HG03558 (cell line): ENCODE data around the gene CEACAM19.
"Not testable (repeated sequence)": the region's sequence is repeated elsewhere in the genome, so short reads cannot be mapped to it uniquely, and the experiment has no call there.

Source experiments
- ATAC-seq: cut with Tn5 transposase; IDR thresholded peaks from one replicate; pipeline ENCODE4 v1.9.1; 2021; ENCODE audit warnings: moderate number of reproducible peaks; ENCODE audit not compliant: unreplicated experiment; ENCODE audit errors: extremely low read depth

CEACAM19 gene

DNA sequence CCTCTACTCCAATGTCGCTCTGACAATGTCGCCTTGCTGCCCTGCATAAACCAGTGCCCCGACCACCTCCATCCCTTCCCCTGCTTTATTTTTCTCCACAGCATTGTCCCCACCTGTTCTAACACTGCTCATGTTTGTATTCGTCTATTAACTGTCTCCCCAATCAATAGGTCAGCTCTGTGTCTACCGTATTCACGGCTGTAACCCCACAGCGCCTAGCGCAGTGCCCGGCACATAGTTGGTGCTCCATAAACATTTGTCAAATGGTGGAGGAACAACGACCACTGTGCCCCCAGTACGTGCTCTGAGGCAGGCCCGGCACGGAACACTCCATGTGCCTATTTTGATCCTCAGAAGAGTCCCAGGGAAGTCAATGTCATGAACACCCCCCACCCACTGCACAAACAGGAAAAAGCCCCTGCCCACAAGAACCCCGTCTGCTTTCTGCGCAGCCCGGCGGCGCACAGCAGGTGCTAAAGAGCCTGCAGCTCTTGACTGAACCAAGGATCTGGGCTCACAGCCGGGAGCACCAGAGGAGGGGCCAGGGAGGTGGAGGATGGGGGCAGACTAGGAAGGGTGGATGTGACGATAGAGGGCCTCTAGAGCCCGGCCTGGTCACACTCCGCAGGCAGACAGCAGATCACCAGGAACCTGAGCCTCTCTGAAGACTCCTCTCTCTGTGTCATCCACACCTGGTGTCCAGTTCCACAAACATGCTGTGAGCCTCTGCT is 25.8 kb downstream of the CEACAM19 start:
- no peak for ATAC-seq

GRCh38 chr19:44697670-44698034 is 26.4 kb downstream of the CEACAM19 start:
- ATAC-seq: no peak

DNA sequence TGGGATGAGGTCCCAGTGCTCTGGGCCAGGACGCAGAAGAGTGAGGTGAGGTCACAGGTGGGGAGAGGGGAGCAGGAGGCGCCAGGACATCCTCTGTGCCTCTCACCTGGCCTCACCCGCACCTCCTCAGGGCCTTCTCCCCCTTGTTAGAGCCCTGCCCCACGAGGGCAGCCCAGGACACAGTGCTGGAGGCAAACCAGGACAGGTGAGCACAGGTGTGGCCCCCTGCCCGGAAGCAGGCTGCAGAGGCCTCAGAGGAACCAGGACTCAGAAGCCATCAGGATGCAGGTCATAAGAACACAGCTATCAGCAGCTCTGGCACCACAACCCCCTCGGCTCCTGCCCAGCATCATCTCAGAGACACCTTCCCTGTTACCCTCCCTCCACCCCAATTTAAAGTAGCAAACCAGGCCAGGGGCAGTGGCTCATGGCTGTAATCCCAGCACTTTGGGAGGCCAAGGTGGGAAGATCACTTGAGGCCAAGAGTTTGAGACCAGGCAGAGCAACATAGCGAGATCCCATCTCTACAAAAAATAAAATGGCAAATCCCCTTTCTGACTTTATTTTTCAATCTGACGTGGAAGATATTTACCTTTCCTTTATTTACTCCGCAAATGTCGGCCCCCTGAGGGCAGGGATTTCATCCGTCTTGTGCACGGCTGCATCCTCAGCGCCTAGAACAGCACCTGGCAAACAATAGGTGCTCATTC is 27.4 kb downstream of the CEACAM19 start, which contains the start of gene CEACAM16:
Gene CEACAM16 (plus strand): TSS at position 660 of the 710 bp plus-strand sequence. CDS start 2,306 bp downstream, outside the sequence.
- no peak for ATAC-seq

- ATAC-seq: no peak
These were observed 29.3 kb downstream of the CEACAM19 start for GRCh38 chr19:44700547-44700946.

GRCh38 chr19:44701228-44701627 is 29.9 kb downstream of the CEACAM19 start:
- no peak for ATAC-seq

GRCh38 chr19:44702551-44703176 is 31.4 kb downstream of the CEACAM19 start:
- ATAC-seq: no peak

GRCh38 chr19:44703336-44704078 is 32.2 kb downstream of the CEACAM19 start:
- no peak for ATAC-seq

GRCh38 chr19:44704982-44705381 is 33.7 kb downstream of the CEACAM19 start:
- no peak for ATAC-seq

DNA sequence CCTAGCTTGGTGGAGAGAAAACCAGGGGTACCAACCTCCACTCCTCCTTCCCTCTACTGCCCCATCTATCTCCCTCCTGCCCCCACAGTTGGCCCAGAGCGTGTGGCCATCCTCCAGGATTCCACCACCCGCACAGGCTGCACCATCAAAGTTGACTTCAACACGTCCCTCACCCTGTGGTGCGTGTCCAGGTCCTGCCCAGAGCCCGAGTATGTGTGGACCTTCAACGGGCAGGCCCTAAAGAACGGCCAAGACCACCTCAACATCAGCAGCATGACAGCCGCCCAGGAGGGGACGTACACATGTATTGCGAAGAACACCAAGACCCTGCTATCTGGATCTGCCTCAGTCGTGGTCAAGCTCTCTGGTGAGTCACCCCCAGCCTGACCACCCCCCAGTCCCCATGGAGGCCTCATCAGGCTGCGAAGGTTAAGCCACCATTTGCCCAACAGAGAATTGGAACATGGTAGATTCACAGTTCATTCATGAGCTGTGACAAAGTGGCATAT is 34.3 kb downstream of the CEACAM19 start:
- ATAC-seq: no peak

- no peak for ATAC-seq
These were observed 35.4 kb downstream of the CEACAM19 start for GRCh38 chr19:44706506-44707236.

- ATAC-seq: no peak
These were observed 36.5 kb downstream of the CEACAM19 start for GRCh38 chr19:44707794-44708193.

DNA sequence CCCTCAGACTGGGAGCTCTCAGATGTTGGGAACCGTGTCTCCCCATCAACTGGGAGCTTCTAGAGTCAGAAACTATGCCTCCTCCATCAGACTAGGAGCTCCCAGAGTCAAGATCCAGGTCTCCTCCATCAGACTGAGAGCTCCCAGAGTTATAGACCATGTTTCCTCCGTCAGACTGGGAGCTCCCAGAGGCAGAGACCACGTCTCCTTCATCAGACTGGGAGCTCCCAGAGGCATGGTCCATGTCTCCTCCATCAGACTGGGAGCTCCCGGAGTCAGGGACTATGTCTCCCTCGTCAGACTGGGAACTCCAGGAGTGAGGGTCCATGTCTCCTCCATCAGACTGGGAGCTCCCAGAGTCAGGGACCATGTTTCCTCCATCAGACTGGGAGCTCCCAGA is 37.7 kb downstream of the CEACAM19 start:
- ATAC-seq: no peak

DNA sequence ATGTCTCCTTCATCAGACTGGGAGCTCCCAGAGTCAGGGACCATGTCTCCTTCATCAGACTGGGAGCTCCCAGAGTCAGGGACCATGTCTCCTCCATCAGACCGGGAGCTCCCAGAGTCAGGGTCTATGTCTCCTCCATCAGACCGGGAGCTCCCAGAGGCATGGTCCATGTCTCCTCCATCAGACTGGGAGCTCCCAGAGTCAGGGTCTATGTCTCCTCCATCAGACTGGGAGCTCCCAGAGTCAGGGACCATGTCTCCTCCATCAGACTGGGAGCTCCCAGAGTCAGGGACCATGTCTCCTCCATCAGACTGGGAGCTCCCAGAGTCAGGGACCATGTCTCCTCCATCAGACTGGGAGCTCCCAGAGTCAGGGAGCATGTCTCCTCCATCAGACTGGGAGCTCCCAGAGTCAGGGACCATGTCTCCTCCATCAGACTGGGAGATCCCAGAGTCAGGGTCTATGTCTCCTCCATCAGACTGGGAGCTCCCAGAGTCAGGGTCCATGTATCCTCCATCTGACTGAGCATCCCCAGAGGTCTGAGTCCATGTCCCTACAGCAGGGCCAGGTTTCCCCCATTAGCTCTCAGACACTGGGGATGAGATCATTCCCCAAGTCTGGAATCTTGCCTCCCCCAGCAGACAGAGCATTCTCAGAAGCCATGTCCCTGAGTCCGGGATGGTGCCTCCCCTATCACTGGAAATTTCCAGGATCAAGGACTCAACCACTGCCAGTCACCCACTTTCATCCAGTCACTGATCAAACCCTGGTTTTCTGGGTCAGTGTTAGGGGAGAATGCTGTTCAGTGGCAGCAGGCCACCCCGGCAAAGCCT is 38.4 kb downstream of the CEACAM19 start:
- not testable (repeated sequence) for ATAC-seq

- ATAC-seq: no peak
These were observed 39.2 kb downstream of the CEACAM19 start for GRCh38 chr19:44710483-44710882.

DNA sequence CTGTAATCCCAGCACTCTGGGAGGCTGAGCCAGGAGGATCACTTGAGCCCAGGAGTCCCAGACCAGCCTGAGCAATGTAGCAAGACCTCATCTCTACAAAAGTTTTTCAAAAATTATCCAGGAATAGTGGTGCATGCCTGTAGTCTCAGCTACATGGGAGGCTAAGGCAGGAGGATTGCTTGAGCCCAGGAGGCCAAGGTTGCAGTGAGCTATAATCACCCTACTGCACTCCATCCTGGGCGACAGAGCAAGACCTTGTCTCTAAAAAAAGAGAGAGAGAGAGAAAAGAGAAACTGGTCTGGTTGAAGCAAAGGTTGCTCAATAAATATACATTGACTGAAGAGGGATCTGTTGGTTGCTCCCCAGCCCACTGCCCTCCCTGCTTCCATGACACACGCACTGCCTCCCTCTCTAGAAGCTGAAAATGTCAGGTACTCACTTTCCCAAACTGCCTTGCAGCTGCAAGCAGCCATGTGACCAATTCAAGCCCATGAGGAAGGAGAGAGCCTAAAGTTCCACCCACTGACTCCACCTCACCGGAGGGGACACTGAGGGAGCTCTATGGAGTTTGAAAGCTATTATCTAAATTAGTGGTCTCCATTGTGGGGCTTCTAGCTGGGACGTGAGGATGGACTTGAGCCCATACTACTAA is 41.7 kb downstream of the CEACAM19 start:
- no peak for ATAC-seq

GRCh38 chr19:44714597-44715169 is 43.4 kb downstream of the CEACAM19 start:
- no peak for ATAC-seq

GRCh38 chr19:44717603-44718002 is 46.3 kb downstream of the CEACAM19 start:
- no peak for ATAC-seq
